CD4-positive, alpha-beta T cell (primary cell): ENCODE data around the gene SEPTIN10. TPM values are rescaled to one million over a fixed set of nuclear protein-coding genes. Genes with fewer than 3 reads are reported as not detected.

ENCODE experiments used
- ATAC-seq: fragments of 200-7000 bp; cut with Tn5 transposase; one replicate; pipeline ENCODE4 v1.10.0; 2022; ENCODE audit warnings: mild to moderate bottlenecking; ENCODE audit not compliant: poor library complexity
- CTCF ChIA-PET: fragments of 350-600 bp; sonication (Branson Sonifier 250); formaldehyde crosslinking; loops from one replicate; lab custom pipeline; 2021; ENCODE audit warnings: antibody characterized with exemption, inconsistent platforms; lab: Charles Lee
- POLR2A ChIA-PET: fragments of 350-600 bp; sonication (Branson Sonifier 250); formaldehyde crosslinking; loops from one replicate; lab custom pipeline; 2021; ENCODE audit warnings: antibody characterized with exemption, inconsistent platforms; lab: Charles Lee
- DNase-seq, 14 experiments: peaks; one replicate each; pipeline ENCODE4 v3.0.0-alpha.2; 2013 to 2020; ENCODE audit warnings: mixed read lengths in 2 of 14
- H3K27ac ChIP-seq, 2 donors: one replicate each; pipeline versions ENCODE4 v1.5.1 to v1.7.0; 2013; ENCODE audit warnings: low read length in 2 of 2, low read depth in 1 of 2, mild to moderate bottlenecking in 1 of 2
- H3K27me3 ChIP-seq, 2 experiments: 1 replicate in 1 of 2; 2 replicates in 1 of 2; pipeline versions ENCODE4 v1.6.1 to v1.7.0; 2013; ENCODE audit warnings: low read length in 2 of 2, control low read depth in 1 of 2, mild to moderate bottlenecking in 1 of 2, moderate library complexity in 1 of 2; ENCODE audit not compliant: insufficient read depth in 2 of 2, control insufficient read depth in 1 of 2
- H3K36me3 ChIP-seq: one replicate; pipeline ENCODE4 v1.6.1; 2013; ENCODE audit warnings: low read length, control low read depth; ENCODE audit not compliant: insufficient read depth
- H3K4me1 ChIP-seq: one replicate; pipeline ENCODE4 v1.6.1; 2013; ENCODE audit warnings: low read length, control low read depth; ENCODE audit not compliant: insufficient read depth
- H3K4me3 ChIP-seq: one replicate; pipeline ENCODE4 v1.5.1; 2013; ENCODE audit warnings: mild to moderate bottlenecking, low read length, moderate library complexity
- H3K9me3 ChIP-seq, 2 experiments: 1 replicate in 1 of 2; 2 replicates in 1 of 2; pipeline versions ENCODE4 v1.6.1 to v1.7.0; 2013; ENCODE audit warnings: low read length in 2 of 2, mild to moderate bottlenecking in 2 of 2, control low read depth in 1 of 2, moderate library complexity in 1 of 2; ENCODE audit not compliant: control insufficient read depth in 1 of 2, insufficient read depth in 1 of 2
- H3K27ac Mint-ChIP-seq: one replicate; pipeline ENCODE4 v1.8.0; 2020; ENCODE audit warnings: mixed read lengths
- H3K27me3 Mint-ChIP-seq: one replicate; pipeline ENCODE4 v1.8.0; 2021; ENCODE audit warnings: mixed read lengths
- H3K36me3 Mint-ChIP-seq: one replicate; pipeline ENCODE4 v1.8.0; 2021; ENCODE audit warnings: low read depth, mixed read lengths
- H3K4me1 Mint-ChIP-seq: one replicate; pipeline ENCODE4 v1.8.0; 2021; ENCODE audit warnings: low read depth, mixed read lengths
- H3K4me3 Mint-ChIP-seq: one replicate; pipeline ENCODE4 v1.8.0; 2020; ENCODE audit warnings: mild to moderate bottlenecking, mixed read lengths
- H3K9me3 Mint-ChIP-seq: one replicate; pipeline ENCODE4 v1.8.0; 2020; ENCODE audit warnings: mixed read lengths
- CTCF ChIP-seq: fragments of 200-600 bp; IDR thresholded peaks from one replicate; pipeline ENCODE4 v1.8.0; 2022; ENCODE audit warnings: antibody characterized with exemption, mild to moderate bottlenecking
- intact Hi-C, 2 experiments: fragments of 100-400 bp; cut with DNase I in 1 of 2; cut with micrococcal nuclease in 1 of 2; formaldehyde crosslinking; loops; one replicate each; pipeline versions ENCODE4 v1.15.1 to v1.9.0; 2023 to 2025; cut with DNase I, micrococcal nuclease
- total RNA-seq, 174 experiments: library from RNA in 2 of 174; stranded (reverse) in 2 of 174; gene quantifications; one replicate each; pipeline ENCODE4 v1.2.3 and lab custom pipeline; 2021 to 2026

SEPTIN10 gene
- total RNA-seq, 2 experiments from 2014 or later: 2.0 to 2.6 TPM

- ChIA-PET CTCF (interaction anchor here (1.7 kb wide), 1 partner anchor 25 kb away, joined by 4 read pairs; no protein-coding TSS in a partner anchor), POLR2A (no interaction called here)
- H3K36me3 ChIP-seq: no peaks in the 10 kb centered on the region
- Mint-ChIP-seq H3K9me3 (no peaks in the 10 kb centered on the region), H3K4me1 (no peaks in the 10 kb centered on the region), H3K27ac (no peak overlapping the region), H3K27me3 (peaks cover 15% of the 10 kb centered on the region), H3K36me3 (no peaks in the 10 kb centered on the region), H3K4me3 (no peak overlapping the region)
- ATAC-seq (no peak), DNase-seq (no peak)
- no peak for TF ChIP-seq CTCF
- no peaks in the 10 kb centered on the region for H3K9me3 ChIP-seq
- H3K4me1 ChIP-seq: no peaks in the 10 kb centered on the region
- intact Hi-C loops: no loop called here
- H3K27ac ChIP-seq: no peak overlapping the region
- peaks cover 0 to 3% of the 10 kb centered on the region in 2 experiments for H3K27me3 ChIP-seq
- no peak overlapping the region for H3K4me3 ChIP-seq
Observed at GRCh38 chr2:109535217-109535946, 78.4 kb downstream of the SEPTIN10 start.

- H3K4me3 ChIP-seq: no peak overlapping the region
- H3K4me1 Mint-ChIP-seq: no peaks in the 10 kb centered on the region
- TF ChIP-seq CTCF: no peak
- ChIA-PET CTCF (interaction anchor here (1.6 to 1.7 kb wide), 2 partner anchors 12 to 24 kb away, joined by 4 to 6 read pairs; no protein-coding TSS in a partner anchor), POLR2A (no interaction called here)
- H3K36me3 ChIP-seq: no peaks in the 10 kb centered on the region
- H3K27ac Mint-ChIP-seq: no peak overlapping the region
- H3K9me3 ChIP-seq: no peaks in the 10 kb centered on the region
- no peak overlapping the region for H3K27ac ChIP-seq
- no peaks in the 10 kb centered on the region for H3K4me1 ChIP-seq
- no peak overlapping the region for H3K4me3 Mint-ChIP-seq
- ATAC-seq (no peak), DNase-seq (no peak)
- intact Hi-C loops: no loop called here
- peaks cover 20% of the 10 kb centered on the region for H3K27me3 Mint-ChIP-seq
- no peaks in the 10 kb centered on the region for H3K9me3 Mint-ChIP-seq
- peaks cover 0 to 3% of the 10 kb centered on the region in 2 experiments for H3K27me3 ChIP-seq
- H3K36me3 Mint-ChIP-seq: no peaks in the 10 kb centered on the region
Observed at GRCh38 chr2:109533823-109534222, 79.9 kb downstream of the SEPTIN10 start.

- H3K36me3 Mint-ChIP-seq: no peaks in the 10 kb centered on the region
- no peaks in the 10 kb centered on the region for H3K36me3 ChIP-seq
- ATAC-seq (no peak), DNase-seq (no peak)
- no peak overlapping the region for H3K4me3 ChIP-seq
- TF ChIP-seq CTCF: no peak
- H3K4me1 Mint-ChIP-seq: no peaks in the 10 kb centered on the region
- H3K4me3 Mint-ChIP-seq: no peak overlapping the region
- no peaks in the 10 kb centered on the region for H3K4me1 ChIP-seq
- intact Hi-C loops: no loop called here
- CTCF ChIA-PET: interaction anchor here (1.2 kb wide), 1 partner anchor 13 kb away, joined by 3 read pairs; no protein-coding TSS in a partner anchor
- peaks cover 23% of the 10 kb centered on the region for H3K27me3 Mint-ChIP-seq
- peaks cover 0 to 3% of the 10 kb centered on the region in 2 experiments for H3K27me3 ChIP-seq
- POLR2A ChIA-PET: no interaction called here
- H3K27ac Mint-ChIP-seq: no peak overlapping the region
- H3K9me3 ChIP-seq: no peaks in the 10 kb centered on the region
- no peaks in the 10 kb centered on the region for H3K9me3 Mint-ChIP-seq
- H3K27ac ChIP-seq: no peak overlapping the region
Observed at GRCh38 chr2:109532728-109533076, 81.1 kb downstream of the SEPTIN10 start.
